Stimulated activated CD8-positive, alpha-beta memory T cell treated with anti-CD3 and anti-CD28 coated beads, Interleukin-7, amount 100 ng/mL, for 24 hours (primary cell): ENCODE measurements around the gene TMCC3.
"Not testable (repeated sequence)": the region's sequence is repeated elsewhere in the genome, so short reads cannot be mapped to it uniquely, and the experiment has no call there.

Source experiments
- DNase-seq: peaks from one replicate; pipeline ENCODE4 v3.0.0-alpha.2; 2020; ENCODE audit warnings: low read depth

Gene TMCC3, protein sequence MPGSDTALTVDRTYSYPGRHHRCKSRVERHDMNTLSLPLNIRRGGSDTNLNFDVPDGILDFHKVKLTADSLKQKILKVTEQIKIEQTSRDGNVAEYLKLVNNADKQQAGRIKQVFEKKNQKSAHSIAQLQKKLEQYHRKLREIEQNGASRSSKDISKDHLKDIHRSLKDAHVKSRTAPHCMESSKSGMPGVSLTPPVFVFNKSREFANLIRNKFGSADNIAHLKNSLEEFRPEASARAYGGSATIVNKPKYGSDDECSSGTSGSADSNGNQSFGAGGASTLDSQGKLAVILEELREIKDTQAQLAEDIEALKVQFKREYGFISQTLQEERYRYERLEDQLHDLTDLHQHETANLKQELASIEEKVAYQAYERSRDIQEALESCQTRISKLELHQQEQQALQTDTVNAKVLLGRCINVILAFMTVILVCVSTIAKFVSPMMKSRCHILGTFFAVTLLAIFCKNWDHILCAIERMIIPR

DNA sequence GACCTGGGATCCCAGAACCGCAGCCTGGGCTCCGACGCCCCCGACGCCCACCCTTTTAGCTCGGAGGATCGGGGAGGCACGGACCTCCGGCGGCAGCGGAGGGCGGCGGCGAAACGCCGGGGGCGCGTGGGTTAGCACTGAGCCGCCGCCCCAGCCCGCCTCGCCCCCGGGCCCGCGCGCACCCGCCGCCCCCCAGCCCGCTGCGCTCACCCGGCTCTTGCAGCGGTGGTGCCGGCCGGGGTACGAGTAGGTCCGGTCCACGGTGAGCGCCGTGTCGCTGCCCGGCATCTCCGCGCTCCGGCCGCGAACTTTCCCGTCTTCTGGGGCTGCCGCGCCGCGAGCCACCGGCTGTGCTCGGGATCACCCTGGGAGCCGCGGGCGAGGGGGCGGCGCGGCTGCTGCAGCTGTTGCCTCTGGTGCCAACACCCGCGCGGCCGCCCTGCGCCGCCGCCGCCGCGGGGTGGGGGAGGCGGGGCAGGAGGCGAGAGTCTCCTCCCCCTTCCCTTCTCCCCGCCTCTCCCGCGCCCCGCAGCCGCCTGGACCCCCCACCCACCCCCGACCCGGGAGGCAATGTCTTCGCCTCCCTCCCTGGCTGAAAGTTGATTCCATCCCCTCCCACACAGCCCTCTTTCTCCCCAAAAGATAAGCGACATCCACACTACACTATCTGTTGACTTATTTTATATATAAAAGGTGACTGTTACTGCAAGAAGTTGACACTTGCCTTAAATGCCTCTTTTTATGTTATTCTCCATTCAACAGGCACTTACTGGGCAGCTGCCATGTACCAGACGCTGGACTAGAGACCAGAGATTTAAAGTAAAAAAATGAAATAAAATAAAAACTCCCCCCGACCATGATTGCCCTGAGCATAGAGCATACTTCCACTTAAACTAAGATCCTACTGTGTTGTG is at the start of gene TMCC3:
TMCC3 (minus strand) TSS at position 415 of the 914 bp plus-strand sequence; CDS start at position 288, 127 bp downstream.
- no peak for DNase-seq

DNA sequence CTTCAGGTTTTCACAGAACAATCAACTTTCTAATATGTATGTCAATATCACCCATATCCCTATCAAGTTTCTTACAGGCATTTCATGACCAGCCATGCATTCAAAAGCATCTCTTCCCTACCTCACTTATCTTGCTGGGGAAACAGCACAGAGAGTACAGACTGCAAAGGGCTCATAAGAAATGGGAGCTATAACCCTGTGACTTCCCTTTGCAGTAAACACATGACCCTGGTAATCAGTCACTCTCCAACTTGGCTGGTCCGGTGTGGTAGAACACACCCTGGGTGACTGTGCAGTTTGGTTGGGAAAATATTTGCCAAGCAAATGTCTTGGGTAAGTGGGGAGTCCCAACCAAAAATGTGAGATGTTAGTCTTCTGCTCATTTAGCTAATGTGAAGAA is 49.4 kb upstream of the TMCC3 start:
- no peak for DNase-seq

DNA sequence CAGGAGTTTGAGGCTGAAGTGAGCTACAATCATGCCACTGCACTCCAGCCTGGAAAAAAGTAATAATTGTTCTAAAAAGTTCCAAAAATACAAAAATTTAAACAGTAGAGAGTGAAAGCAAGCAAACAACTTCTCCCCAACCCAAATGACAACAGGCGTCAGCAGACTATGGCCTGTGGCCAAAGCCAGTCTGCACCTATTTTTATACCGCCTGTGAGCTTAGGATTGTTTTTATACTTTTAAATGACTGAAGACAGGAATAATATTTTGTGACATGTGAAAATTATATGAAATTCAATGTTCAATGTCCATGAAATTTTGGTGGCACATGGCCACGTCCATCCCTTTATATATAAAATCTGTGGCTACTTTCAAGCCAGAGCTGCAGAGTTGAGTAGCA is 48.2 kb upstream of the TMCC3 start:
- DNase-seq, result no peak

DNA sequence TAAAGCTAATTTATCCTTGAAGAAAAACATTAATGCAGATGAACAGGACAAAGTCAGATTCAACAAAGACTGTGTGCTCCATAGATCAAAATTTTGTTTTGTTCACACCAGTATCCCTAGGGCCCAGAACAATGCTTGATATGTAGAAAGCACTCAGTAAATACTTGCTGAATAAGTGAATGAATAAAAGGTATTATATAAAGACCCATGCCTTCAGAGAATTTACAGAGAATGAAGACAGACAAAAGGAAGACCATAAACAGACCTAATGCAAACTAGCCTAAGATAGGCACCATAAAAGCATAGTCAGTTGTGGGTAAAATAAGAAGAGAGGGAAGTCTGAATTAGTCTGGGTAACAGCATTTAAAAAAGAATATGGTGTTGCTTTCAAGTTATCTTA is 47.3 kb upstream of the TMCC3 start:
- no peak for DNase-seq

DNA sequence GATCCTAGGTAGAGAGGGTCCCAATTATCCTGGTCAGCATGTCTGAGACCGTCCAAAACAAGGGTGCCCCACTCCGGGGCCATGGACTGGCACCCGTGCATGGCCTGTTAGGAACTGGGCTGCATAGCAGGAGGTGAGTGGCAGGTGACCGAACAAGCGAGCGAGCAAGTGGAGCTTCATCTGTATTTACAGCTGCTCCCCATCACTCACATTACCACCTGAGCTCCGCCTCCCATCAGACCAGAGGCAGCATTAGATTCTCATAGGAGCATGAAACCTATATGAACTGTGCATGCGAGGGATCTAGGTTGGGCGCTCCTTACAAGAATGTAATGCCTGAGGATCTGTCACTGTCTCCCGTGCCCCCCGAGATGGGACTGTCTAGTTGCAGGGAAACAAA is 44.4 kb upstream of the TMCC3 start:
- no peak for DNase-seq

DNA sequence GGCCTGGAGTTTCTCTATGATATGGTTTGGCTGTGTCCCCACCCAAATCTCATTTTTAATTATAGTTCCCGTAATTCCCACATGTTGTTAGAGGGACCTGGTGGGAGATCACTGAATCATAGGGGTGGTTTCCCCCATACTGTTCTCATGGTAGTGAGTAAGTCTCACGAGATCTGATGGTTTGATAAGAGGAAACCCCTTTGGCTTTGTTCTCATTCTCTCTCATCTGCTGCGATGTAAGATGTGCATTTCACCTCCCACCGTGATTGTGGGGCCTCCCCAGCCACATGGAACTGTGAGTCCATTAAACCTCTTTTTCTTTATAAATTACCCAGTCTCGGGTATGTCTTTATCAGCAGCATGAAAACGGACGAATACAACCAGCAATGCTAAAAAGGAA is 42.5 kb upstream of the TMCC3 start:
- not testable (repeated sequence) for DNase-seq

DNA sequence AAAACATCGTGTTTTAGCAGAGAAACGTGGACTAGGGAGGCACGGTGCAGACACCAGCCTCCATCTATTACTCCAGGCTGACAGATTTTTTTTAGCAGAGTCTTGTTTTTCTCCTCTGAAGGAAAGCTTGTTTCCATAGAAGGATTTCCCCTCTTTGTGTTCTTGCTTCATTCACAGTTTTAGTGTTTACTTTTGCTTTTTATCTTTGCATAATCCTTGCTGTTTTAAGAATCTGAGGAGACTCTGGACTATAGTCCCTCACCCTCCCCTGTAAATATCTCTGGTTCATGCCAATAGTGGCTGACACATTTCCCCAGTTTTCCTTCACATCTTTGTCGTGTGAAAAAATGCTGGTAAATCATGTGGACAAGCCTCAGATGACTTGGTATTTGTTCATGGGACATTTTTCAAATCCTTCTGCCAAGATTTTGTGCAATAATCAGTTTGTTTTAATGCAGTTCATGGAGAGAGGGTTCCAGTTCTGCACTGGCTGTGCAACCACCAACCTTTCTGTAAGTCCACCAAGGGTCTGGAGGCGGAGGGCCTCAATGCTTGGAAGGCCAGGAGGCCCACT is 39.9 kb upstream of the TMCC3 start:
- no peak for DNase-seq

DNA sequence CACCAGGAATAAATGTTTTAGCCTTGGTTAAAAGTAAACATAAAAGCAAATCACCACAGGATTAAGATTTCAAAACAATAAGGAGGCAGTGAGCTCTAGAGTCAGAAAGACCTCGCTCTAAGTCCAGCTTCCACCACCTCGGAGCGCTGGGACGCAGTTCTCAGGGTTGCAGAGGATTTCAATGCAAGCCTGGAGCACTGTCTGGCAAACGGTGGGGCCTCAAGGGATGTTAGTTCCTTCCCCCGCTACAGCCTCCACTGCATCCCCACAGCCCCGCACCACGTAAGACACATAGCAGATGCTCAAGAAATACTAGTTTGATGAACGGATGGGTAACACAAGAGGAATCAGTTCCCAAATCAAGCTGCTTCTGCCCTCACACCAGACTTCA is 39.3 kb upstream of the TMCC3 start:
- no peak for DNase-seq

DNA sequence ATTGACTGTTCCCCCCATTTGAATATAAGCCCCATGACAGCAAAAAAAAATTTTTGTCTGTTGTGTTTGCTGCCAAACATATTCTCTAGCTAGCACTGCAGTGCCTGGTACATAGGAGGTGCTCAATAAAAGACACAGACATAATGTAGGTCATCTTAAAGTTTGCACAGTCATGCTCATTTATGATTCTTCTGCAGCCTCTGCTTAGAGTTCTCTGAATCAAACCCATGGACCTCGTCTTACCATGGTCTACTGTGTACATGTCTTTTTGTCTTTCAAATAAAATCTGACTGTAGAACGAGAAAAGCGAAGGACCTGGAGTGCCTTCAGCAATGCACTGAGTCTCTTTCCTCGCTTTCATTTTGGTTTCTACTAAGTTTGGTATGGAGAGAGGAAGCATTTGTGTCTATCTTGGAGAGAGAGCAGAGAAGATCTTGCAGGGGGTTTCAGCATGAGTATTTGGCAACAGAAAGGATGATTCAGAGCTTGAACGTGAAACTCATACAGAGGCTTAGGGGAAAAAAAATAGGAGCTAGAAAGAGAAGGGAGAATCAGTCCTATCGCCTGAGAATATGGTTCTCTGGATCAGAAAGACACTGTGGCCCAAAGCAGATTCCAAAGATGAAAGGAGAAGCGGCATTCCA is 38.8 kb upstream of the TMCC3 start:
- no peak for DNase-seq

DNA sequence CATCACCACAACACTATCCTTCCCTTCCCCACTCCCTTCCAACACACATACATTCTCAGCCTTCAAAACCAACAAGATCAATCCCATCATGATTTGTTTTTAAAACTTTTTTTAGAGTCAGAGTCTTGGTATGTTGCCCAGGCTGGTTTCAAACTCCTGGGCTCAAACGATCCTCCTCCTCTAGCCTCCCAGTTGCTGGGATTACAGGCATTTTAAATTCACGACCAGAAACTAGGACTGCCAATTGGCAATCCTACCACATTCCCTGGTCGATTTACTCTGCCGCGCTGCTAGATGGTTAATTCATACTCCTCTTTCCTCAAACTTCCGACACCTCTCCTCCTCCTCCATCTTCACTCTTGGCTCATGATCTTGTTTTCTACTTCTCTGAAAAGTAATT is 37.5 kb upstream of the TMCC3 start:
- DNase-seq, result no peak

DNA sequence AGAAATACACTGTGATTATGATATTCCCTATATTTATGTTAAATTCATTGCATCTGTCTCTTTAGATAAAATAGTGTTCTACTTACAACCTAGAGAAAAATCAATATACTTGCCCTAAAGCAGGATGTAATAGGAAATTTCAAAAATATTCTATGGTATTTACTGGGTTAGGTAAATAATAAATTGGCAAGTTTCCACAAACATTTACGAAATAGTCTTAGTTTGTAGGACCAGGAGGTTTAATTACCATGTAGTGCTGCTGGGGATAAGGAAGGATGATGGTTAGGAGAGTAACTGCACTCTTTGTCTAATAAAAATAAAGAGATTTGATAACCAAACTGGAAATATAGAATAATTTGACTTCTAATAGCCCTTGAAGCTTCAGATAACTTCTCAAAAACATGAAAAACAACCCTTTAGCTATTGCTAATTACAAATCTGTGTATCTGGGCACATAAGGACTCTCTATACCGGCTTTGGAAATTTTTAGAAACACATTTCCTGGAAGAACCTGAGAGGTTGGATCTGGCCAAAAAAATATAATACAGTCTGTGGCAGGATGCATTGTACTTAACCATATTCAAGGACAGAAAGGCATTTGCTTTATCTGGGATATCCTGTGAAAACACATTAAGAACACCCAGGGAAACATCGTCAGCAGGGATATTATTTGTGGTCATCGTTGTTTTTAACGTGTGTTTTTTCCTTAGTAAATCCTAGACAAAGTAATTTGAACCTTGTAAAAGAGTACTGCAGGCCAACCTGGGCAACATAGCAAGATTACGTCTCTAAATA is 36.7 kb upstream of the TMCC3 start:
- DNase-seq, result no peak

DNA sequence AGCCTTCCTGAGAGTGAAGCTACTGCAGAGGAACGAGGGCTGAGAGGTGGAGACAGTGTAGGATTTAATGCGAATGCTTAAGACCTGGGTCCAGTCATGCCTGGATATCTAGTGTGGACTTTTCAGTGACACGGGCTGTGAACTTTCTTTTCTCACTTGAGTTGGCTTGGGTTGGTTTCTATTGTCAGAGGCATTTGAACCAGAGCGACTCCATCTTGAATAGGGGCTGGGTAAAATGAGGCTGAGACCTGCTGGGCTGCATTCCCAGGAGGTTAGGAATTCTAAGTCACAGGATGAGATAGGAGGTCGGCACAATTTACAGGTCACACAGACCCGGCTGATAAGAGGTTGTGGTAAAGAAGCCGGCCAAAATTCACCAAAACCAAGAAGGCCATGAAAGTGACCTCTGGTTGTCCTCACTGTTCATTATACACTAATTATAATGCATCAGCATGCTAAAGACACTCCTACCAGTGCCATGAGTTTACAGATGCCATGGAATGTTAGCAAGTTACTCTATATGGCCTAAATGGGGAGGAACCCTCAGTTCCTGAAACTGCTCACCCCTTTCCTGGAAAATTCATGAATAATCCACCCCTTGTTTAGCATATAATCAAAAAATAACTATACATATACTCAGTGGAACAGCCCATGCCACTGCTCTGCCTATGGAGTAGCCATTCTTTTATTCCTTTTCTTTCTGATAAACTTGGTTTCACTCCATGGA is 34.2 kb upstream of the TMCC3 start:
- no peak for DNase-seq

DNA sequence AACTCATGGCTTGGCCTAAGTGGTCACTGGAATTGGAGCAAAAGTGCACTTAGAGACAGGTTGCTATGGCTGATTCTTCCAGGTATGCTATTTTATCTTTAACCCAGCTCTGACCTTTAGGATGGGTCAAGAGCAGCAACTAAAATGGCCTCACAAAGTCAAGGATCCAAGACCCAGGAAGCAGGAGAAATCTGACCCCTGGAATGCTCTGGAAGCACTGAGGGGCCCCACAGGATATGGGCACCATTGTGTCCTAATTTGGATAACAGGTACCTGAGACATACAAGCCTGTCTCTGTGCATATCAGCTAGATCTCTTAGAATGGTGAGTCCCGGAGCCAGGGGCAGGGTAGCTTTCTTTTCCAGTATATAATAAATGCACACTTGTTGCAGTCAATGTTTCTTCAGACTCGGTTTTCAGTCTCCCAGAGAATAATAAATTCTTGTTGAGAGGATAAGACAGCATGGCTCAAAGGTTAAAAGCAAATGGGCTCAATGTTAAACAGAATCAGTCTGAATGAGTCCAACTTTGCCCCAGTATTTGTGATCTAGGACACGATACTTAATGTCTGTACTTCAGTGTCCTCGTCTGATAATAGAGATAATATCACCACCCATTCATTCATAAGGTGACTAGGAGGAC is 29.3 kb upstream of the TMCC3 start:
- DNase-seq, result no peak

DNA sequence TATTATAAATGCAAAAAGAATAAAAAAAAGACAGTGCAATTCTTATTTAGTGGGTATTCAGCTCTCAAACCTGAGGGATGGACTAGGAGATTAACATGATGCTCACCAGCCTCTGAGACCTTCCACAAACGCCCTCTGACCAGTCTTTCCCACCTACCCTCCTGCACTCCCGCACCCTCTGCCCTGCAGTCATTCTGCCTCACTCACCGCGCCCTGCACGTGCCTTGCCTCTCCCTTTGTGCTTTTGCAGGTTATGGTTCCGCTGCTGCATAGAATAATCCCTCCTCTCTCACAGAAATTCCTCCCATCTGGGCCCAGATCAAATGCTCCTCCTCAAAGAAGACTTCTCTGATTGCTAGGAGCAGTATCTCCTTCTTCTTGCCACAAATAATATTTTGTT is 28.5 kb upstream of the TMCC3 start:
- no peak for DNase-seq

DNA sequence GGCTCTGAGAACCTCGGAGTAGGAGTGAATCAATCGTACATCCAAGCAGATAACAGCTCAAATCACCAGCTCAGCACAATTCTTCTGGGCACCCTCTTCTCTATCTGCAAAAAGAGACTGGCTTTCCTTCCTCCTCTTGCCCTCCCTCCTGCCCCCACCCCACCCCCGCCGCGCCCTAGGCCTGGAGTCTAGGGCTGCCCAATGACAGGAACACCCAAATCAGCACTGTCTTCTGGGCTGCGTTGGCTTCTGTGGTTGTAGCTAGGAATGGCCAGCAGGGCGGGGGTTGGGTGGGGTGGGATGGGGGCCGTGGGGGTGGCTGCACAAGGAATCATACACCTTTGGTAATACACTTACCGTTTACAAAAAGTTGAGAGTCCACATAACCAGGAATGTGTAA is 28.0 kb upstream of the TMCC3 start:
- DNase-seq, result no peak

DNA sequence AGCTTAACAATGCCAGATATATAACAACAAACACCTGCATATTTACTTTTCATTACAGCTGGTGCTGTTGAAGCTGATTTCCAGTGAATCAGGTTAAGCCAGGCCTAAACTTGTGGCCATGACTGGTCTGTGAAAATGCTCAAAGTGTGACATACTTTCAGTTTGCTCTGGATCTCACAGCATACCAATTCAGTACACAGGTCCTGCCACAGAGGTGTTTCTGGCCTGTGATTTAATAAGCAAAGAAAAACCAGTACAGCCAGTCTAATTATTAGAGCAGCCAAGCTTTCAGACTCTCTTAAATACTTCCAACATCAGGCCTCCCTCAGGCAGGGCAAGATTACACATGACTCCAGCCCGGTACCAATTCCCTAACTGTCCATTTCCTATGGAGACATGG is 27.4 kb upstream of the TMCC3 start:
- no peak for DNase-seq

DNA sequence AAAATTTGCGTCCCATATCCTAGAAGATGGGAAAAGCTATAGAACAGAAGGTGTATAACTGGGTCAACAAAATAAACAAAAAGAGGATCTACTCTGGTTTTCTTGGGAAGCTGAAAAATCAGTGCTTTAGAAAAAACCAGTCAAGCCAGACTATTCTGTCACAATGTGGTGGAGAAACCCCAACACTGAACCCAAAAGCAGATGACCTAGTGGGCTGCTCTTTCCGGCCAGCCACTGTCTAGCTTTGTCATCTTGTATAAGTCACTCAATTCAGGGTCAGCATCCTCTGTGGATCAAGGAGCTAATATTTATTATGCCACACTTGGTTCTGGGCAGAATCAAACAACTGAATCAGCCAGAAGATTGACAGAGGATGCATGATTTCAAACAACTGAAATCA is 26.6 kb upstream of the TMCC3 start:
- no peak for DNase-seq

DNA sequence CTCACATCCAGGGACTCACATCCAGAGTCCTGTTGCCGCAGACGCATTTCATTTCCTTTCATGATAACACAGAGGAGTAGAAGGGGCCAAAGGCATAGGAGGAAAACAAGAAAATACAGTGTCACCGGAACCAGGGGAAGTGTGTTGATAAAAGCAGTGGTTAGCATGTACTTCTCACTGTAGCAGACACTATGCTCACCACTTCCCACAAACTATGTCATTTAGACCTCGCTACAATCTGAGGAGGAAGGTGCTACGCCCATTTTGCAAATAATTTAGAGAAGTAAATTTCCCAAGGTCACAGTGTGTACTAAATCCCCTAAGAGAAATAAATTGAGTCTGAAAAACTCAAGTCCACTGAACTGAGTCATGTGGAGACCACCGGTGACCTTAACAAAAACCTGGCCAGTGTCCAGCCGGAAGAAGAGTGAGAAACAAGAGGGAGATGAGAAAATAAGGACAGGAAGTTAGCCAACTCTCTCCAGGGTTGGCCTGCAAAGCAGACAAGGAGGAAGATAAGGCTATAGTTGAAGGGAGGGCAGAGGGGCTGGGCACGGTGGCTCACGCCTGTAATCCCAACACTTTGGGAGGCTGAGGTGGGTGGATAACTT is 25.8 kb upstream of the TMCC3 start:
- DNase-seq, result no peak

DNA sequence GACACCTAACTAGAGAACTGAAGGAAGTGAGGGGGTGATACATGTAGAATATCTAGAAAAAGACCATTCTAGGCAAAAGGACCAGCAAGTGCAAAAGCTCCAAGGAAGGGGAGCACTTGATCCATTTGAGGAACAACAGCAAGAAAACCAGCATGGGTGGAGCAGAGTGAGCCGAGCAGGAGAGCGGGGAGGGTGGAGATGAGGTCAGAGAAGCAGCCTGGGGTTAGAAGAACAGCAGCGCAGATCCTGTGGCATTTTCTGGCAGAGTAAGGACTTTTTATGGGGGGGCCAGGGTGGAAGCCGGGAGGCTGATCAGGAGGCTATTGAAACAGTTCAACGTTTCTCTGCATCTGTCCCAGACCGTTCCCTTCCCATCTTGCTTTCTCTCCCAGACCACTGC is 24.5 kb upstream of the TMCC3 start:
- no peak for DNase-seq

DNA sequence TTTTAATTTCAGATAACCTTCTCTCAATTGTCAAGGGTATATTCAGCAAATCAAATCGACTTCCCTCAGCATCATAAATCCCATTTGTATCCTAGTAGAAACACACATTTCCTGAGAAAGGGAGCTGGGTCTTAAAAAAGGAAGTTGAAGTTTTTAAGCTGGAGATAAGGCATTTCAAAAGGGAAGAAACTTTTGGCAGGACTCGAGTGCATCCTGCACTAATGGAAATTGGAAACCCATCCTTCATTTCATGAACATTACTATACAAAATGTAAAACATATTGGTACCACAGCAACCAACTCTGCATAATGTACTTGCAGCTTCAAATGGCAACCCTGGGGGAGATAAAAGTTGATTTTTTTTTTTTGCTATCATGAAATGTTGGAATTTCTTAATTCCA is 23.7 kb upstream of the TMCC3 start:
- no peak for DNase-seq
